ENCODE measurements around the gene ULK1.

ULK1 gene

DNA sequence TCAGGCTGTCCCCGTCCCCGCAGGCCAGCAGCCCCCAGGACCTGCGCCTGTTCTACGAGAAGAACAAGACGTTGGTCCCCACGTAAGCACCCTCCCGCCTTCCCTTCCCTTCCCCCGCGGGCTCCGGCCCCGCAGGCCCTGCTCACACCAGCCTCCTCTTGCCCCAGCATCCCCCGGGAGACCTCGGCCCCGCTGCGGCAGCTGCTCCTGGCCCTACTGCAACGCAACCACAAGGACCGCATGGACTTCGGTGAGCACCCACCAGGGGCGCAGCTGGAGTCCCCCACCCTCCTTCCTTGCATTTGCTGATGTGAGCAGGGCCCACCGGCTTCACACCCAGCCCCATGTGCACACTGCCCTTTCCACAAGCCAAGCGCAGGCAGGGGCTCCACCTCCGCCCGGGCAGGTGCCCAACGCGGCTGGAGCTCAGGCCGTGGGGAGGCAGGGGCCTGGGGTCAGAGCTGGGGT is 15.4 kb downstream of the ULK1 start:
- DNase-seq: no peak

DNA sequence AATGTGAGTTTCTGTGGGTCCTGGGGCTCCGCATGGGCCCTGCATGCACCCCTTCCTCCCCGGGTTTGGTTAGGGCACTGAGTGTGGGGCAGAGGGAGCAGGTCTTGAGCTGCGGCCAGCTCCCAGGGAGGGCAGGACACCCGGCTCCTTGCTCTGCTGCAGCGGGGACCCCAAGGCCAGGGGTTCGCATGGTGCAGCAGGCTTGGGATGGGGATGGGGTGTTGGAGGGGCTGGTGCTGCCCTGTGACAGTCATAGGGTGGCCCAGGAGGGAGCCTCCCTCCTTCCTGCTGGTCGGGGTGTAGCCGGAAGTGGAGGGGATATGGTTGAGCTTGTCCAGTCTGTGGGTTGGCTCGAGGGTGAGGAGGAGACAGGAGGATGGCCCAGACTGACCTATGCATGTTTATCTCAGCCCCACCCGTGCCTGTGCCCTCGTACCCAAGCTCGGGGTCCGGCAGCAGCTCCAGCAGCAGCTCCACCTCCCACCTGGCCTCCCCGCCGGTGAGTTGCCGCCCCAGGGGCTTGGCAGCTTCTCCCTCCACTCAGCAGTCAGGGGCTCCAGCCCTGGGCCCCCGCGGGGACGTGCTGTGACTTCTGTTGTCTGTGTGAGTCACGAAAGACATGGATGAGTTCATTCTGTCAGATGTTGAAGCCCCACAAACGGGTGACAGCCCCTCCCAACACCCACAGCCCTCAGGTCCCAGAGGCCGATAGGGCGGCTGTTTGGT is 16.0 kb downstream of the ULK1 start:
- no peak for DNase-seq

DNA sequence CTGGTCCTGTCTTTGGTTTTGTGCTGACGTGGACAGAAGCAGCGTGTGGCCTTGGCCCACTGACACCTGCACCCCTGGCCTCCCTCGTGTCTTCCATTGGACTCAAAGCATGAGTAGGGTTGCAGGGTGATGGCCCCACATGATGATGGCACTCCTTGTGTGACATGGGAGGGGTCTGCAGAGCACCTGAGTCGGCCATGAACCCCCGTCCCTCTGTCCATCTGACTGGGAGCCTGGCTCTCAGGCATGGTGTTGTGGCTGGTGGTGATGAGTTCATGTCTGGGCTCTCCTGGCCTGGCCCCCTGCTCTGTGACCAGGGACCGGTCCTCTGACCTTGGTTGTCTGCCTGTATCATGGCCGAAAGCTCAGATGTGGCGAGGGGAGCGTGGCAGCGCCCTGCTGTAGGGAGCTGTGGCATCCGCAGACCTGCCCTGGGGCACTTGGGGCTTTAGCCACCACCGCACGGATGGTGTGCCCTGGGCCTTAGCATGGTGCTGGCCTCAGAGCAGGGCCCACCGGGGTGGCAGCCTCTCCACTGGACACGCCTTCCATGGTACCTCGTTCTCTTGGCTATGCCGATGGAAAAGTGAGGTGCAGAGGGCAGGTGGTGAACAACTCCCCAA is 16.7 kb downstream of the ULK1 start:
- no peak for DNase-seq

DNA sequence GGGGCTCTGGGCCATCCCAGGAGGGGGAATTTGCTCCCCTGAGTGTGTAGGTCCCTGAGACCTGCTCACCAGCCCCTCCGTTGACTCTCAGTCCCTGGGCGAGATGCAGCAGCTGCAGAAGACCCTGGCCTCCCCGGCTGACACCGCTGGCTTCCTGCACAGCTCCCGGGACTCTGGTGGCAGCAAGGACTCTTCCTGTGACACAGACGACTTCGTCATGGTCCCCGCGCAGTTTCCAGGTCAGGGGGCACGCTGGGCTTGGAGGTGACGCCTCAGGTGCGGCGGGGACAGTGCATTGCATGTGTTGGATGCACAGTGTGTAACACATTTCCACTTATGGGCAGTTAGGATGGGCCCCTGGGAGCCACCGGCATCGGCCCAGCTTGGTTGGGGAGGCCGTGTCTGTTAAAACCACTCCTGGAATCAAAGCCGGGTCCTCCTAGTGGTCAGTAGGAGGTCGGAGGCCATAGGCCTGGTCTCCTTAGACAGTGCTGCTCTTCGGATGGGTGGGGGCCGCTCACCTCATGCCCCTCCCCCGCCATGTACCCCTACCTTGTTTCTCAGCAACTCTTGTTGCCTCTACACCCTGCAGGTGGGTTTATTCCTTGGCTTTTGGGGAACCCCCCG is 17.5 kb downstream of the ULK1 start:
- DNase-seq: no peak

DNA sequence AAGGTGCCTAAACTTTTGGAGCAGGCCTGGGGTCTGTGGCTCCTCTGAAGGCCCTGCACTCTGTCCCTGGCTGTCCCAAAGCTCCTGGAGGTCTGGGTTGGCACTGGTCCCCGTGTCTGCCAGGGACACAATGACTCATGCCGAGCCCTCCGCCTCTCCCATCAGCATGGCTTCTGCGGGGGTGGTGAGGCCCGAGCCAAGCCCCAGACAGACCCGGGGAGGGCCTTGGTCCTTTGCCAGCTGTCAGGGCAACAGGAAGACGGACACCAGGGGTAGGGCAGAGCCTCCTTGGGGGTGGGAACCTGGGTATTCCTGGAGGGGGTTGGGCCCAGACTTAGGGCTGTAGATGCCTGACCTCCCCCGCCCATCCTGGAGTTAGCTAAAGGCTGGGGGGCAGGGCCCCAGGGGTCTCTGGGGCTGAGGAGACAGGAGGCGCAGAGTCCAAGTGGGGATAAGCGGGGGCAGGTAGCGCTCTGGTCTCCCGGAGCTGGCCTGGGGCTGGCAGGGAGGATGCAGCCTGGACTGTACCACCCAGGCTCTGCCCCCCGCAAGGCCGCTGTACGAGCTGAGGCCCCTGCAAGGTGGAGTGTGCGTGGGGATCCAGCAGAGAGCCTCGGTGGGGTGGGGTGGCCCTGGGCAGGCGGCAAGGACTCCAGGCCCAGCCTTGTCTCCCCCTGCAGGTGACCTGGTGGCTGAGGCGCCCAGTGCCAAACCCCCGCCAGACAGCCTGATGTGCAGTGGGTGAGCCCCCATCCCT is 18.3 kb downstream of the ULK1 start:
- no peak for DNase-seq

DNA sequence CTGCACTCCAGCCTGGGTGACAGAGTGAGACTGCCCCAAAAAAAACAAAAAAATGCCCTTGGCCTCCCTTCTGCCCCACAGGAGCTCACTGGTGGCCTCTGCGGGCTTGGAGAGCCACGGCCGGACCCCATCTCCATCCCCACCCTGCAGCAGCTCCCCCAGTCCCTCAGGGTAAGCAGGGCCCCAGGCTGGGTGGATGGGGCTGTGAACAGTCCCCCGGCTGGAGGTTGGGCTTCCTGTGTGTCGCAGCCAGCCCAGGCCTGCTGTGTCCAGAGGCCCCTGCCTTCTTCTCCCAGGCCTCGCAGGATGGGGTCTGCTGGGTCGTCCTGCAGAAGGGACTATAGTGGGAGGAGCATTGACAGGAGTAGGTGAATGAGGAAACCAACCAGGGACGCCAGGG is 19.2 kb downstream of the ULK1 start:
- DNase-seq: no peak

DNA sequence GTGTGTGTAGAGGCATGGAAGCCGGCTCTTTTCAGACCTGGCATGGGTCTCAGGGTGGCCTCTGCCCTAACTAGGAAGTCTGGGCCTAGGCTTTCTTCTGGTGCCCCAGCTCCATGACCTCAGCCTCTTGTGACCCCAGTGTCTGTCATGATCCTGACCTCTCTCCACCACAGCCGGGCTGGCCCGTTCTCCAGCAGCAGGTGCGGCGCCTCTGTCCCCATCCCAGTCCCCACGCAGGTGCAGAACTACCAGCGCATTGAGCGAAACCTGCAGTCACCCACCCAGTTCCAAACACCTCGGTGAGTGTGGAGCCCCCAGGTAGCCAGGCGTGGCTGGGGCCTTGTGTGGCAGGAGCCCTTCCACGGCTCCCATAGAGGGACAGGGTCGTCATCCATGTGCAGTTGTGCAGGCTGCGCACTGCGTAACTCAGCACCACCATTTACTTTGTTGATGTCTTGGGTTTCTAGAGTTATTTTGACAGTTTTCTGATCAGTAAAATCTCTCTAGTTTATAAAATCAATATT is 19.8 kb downstream of the ULK1 start:
- no peak for DNase-seq

DNA sequence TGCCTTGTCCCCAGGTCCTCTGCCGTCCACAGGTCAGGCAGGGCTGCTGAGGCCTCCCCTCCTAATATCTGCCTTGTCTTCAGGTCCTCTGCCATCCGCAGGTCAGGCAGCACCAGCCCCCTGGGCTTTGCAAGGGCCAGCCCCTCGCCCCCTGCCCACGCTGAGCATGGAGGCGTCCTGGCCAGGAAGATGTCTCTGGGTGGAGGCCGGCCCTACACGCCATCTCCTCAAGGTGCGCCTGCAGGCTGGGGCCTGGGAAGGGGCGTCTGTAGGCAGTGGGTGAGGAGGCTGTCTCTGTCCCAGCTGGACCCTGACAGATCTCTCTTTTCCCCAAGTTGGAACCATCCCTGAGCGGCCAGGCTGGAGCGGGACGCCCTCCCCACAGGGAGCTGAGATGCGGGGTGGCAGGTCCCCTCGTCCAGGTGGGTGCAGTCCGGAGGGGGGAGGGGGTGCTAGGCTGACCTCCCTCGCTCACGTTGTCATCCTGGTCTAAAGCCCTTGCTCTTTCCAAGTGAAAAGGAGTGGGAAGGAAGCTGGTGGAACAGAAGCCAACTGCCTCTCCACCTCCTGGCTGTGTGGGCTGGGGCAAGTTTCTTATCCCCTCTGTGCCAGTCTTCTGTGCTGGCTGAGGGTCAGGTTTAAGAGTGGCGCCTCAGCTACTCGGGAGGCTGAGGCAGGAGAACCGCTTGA is 20.7 kb downstream of the ULK1 start:
- no peak for DNase-seq

DNA sequence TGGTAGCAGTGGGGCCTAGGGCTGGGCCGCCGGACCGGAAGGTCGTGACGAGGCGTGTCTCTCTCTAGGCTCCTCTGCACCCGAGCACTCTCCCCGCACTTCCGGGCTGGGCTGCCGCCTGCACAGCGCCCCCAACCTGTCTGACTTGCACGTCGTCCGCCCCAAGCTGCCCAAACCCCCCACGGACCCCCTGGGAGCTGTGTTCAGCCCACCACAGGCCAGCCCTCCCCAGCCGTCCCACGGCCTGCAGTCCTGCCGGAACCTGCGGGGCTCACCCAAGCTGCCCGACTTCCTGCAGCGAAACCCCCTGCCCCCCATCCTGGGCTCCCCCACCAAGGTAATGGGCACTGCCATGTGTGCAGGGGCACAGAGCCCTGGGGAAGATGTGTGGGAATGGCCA is 21.4 kb downstream of the ULK1 start:
- DNase-seq: no peak

DNA sequence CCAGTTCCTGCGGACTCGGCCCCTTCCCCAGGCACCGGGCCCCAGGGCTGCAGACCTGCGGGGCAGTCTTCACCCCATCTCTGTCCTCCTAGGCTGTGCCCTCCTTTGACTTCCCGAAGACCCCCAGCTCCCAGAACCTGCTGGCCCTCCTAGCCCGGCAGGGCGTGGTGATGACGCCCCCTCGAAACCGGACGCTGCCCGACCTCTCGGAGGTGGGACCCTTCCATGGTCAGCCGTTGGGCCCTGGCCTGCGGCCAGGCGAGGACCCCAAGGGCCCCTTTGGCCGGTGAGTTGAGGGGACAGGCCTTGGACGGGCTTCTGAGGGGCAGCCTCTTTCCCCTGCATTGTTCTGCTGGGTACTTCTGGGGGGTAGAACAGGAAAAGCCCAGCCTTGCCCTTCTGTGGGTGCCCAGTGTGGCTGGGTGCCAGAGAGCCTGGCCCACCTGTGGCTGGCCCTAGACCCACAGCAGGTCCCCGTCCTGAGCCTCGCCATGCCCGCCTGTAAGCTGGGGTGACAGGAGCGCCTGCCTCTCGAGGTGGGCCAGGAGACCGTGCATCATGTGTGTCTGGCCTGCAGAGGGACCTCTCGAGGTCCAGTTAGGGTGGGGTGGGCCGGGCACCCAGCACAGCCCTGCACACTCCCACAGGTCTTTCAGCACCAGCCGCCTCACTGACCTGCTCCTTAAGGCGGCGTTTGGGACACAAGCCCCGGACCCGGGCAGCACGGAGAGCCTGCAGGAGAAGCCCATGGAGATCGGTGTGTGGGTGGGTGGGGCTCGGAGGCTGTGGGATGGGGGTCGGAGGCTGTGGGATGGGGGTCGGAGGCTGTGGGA is 22.1 kb downstream of the ULK1 start:
- no peak for DNase-seq

DNA sequence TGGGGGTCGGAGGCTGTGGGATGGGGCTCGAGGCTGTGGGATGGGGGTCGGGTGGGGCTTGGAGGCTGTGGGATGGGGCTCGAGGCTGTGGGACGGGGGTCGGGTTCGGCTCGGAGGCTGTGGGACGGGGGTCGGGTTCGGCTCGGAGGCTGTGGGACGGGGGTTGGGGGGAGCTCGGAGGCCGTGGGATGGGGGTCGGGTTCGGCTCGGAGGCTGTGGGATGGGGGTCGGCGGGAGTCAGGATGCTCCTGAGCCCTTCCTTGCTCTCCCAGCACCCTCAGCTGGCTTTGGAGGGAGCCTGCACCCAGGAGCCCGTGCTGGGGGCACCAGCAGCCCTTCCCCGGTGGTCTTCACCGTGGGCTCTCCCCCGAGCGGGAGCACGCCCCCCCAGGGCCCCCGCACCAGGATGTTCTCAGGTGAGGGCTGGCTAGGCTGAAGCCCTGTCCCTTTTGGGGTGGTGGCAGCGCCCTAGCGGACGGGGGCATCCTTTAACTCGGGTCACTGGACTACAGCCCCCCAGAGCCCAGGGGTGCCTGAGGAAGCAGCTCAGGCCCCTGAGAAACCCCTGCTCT is 22.8 kb downstream of the ULK1 start:
- no peak for DNase-seq

DNA sequence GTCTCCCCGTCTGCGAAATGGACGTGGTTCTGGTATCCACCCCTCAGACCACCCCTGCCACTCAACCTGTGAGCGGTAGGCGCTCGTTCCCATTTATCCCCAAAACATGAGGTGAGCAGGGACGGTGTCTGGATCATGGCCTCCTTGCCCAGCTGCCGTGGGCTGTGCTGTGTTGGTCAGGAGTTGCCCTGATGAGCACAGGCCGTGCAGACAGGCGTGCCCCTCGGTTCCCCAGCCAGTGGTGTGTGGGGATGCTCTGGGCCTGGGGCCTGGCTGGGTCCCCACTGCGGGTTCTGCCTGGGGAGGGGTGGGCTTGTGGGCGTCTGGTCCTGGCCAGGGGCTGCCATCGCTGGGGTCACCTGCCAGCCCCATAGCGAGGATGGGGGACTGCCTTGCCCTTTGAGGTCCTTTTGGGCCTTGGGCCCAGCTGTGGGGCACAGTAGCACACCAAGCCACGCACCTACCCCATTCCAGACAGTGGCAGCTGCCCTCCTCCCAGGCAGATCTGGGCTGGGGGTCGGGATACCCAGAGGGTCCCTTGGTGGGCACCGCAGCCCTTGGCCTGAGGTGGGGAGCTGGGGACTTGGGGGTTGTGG is 23.4 kb downstream of the ULK1 start:
- DNase-seq: no peak

DNA sequence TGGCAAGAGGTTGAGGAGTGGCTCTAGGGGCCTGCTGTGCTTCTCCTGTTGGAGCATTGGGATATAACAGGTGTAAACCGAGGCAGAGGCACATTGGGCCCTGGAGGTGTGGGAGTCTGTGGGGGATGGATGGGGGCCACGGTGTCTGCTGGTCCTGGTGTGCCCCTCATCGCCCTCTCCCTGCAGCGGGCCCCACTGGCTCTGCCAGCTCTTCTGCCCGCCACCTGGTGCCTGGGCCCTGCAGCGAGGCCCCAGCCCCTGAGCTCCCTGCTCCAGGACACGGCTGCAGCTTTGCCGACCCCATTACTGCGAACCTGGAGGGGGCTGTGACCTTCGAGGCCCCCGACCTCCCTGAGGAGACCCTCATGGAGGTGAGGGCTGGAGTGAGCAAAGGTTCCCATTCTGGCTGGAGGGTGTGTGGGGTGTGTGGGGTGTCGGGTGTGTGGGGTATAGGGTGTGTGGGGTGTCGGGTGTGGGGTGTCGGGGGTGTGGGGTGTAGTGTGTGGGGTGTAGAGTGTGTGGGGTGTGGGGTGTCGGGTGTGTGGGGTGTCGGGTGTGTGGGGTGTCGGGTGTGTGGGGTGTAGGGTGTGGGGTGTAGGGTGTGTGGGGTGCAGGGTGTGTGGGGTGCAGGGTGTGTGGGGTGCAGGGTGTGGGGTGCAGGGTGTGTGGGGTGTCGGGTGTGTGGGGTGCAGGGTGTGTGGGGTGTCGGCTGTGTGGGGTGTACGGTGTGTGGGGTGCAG is 24.1 kb downstream of the ULK1 start:
- no peak for DNase-seq

DNA sequence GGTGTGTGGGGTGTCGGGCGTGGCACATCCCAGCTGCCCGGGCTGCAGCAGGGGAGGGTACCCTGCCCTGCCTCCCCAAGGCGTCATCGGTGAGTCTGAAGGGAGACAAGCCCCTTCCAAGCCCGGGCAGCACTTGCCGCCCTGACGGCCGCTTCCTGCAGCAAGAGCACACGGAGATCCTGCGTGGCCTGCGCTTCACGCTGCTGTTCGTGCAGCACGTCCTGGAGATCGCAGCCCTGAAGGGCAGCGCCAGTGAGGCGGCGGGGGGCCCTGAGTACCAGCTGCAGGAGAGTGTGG is 24.6 kb downstream of the ULK1 start:
- DNase-seq: no peak

DNA sequence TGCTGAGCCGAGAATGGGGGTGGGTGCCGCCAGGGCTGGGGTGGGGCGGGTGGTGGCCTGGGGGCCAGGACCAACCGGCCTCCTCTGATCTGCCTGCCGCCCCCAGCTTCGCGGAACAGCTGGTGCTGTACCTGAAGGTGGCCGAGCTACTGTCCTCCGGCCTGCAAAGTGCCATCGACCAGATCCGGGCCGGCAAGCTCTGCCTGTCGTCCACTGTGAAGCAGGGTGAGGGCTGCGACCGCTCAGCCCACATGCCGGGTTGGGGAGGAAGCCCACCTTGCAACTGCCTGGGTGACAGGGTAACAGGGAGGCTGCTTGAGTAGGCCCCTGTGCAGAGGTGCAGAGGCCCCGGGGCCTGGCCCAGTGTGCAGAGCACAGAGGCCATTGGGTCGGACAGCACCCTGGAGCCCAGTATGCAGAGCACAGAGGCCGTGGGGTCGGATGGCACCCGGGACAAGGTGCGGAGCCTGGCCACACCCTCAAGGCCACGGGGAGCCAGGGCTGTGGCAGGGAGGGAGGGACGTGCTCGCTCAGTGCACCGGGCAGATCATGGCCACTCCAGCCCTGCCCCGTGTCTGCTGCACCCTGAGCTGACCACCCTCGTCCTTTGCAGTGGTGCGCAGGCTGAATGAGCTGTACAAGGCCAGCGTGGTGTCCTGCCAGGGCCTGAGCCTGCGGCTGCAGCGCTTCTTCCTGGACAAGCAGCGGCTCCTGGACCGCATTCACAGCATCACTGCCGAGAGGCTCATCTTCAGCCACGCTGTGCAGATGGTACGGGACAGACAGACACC is 25.1 kb downstream of the ULK1 start:
- DNase-seq: no peak

DNA sequence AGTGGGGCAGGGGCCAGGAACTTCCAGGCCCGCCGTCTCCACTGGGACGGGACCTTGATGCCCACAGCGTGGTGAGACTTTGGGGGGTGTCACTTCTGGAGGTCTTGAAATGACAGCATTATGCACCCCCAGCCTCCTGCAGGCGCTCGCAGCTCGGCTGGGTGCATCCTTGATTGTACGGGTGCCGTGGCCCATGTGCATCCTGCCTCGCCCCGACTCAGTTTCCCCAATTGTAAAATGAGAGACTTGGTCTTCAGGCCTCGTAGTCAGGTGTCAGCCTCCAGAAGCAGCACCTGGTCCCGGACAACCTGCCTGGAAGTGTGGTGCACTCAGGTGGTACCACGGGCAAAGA is 25.7 kb downstream of the ULK1 start:
- no peak for DNase-seq

DNA sequence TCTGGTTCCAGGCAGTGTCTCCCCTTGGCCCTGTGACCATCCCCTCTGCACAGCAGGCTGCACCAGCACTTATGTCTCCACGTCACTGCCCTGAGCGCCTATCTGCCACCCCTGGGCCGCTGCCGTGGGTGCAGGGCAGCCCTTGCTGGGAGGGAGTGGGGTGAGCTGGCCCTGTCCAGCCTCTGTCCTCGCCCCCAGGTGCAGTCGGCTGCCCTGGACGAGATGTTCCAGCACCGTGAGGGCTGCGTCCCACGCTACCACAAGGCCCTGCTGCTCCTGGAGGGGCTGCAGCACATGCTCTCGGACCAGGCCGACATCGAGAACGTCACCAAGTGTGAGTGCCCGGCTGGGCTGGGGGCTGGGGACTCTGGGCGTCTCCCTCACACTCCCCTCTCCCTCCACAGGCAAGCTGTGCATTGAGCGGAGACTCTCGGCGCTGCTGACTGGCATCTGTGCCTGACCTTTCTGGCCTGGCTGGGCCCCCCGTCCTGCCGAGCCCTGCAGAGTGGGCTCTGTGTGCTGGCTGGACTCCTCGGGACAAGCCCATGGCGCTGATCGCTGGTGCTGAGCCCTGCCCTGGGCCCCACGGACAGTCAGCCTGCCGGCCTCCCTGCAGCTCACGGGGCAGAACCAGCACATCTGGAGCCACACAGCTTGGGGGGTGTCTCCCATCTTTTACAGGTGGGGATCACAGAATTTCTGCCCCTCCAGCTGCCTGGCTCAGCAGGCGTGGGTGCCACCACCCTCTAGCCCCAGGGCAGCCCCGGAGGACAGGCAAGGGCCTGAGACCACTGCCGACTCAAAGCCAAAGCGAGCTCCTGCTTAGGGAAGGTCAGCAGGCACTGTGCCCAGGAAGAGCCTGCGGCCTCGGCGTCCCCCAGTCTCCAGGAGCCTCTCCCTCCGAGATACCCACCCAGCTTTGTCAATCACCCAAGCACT is 26.7 kb downstream of the ULK1 start:
- DNase-seq: no peak
